ENCODE results near the gene CCDC159. TPM values are rescaled to one million over a fixed set of nuclear protein-coding genes. Genes with fewer than 3 reads are reported as not detected.
"Not testable (repeated sequence)": the region's sequence is repeated elsewhere in the genome, so short reads cannot be mapped to it uniquely, and the experiment has no call there.

CCDC159 gene
- total and polyA plus RNA-seq, 5 donors, result 16.7 to 34.2 (median 25.5) TPM

DNA sequence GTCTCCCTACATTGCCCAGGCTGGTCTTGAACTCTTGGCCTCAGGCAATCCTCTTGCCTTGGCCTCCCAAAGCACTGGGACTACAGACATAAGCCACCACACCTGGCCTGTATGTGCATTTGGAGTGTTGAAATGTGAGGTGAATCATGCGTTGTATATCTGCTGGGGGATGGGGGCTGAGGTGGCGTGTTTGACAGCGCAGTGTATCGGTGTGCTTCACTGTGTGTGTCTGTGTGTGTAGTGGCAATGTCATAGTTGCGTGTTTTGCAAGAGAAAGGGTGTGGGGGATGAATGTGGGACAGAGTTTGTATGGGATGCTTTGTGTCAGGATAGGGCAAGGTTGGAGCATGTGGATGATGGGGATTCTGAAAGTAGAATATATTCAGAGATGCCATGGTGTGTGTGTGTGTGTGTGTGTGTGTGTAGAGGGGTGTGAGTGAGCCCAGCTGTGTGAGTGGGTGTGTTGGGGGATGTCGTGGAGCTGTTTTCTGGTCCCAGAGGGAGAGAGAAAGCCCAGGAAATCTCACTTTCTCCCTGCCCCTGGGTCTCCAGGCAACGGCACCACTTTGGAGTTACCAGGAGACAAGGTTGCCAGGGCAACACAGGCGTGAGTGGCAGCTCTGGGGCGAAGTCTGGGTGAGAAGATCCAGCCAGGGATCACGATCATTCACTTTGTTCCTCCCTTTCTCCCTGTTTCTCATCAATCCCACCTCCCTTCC lies 27.0 kb downstream of the CCDC159 start:
- intact Hi-C loops (cut with DNase I), result no loop called here
- no peak for ATAC-seq
- DNase-seq, result peak in 1 of 3 donors; percentile 48
- H3K27ac ChIP-seq (ENCODE audit: low read length), result no peak overlapping the region
- no peaks in the 10 kb centered on the region for H3K9me3 ChIP-seq (ENCODE audit: control insufficient read depth, low read length)
- 46% methylated on average over 10 of the region's 10 CpGs for WGBS
- H3K4me3 ChIP-seq (ENCODE audit: low read length), result no peak overlapping the region
- H3K27me3 ChIP-seq (ENCODE audit: control insufficient read depth, insufficient read depth), result no peaks in the 10 kb centered on the region
- H3K4me1 ChIP-seq (ENCODE audit: control insufficient read depth, insufficient read depth, low read length), result peaks cover 9% of the 10 kb centered on the region

DNA sequence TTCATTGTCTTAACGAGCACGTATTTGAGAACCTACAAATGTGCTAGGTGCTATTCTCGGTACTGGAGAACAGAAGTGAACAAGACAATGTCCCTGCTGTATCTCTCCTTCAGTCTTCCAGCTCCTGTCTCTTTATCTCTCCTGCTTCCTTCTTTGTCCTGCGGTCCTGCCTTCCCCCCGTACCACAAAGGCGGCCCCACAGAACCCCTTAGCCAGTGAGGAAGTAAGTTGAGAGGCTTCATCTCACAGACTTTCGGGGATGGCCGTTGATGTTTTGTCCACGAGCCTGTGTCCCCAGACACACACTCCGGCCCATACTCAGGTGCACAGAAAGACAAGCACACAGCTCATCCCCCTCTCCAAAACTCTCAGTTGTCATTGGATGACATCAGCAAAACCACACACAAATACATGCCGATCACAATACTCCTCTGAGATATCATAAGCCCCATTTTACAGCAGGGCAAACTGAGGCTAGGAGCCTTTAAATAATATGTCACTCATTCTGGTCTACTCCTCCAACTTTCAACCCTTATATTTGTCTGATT lies 27.6 kb downstream of the CCDC159 start:
- intact Hi-C loops (cut with DNase I), result no loop called here
- WGBS, result 33% methylated on average over 11 of the region's 11 CpGs
- peak overlapping the region; percentile 74 for H3K4me3 ChIP-seq (ENCODE audit: low read length)

DNA sequence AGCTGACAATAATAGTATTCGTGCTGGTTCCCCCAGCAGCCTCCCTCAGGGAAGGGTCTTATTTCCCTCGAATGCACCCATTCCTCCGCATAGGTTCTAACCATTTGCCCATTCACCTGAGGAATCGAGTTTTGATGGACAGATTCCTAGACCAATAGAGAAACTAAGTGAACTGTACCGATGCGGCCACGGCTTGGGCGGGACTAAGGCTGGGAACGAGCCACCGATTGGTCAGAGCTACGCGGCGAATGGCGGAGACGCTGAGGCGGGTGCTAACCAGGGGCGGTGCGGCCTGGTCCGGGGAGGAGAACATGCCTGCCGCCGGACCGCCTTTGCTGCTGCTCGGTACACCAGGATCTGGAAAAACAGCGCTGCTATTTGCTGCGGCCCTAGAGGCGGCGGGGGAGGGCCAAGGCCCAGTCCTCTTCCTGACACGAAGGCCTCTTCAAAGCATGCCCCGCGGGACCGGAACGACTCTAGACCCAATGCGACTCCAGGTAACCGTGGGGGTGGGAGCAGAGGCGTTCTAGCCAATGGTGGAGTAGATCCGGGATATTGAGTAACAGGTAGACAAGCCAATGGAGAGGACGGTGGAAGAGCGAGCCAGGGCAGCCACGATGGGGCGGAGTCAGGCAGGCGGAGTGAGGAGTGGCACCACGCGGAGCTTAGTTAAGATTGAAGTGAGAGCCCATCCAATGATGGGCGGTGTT lies 28.3 kb downstream of the CCDC159 start, which contains the start of gene SWSAP1:
TSS of gene SWSAP1 (plus strand) at position 234 of the 710 bp plus-strand sequence. CDS start at position 249, 15 bp downstream.
- H3K9me3 ChIP-seq (ENCODE audit: control insufficient read depth, low read length), result no peaks in the 10 kb centered on the region
- peak; percentile 98 to 99 (median 99) for DNase-seq
- WGBS, result under 1% methylated on average over 44 of the region's 44 CpGs
- ATAC-seq, result peak; percentile 97 to 98
- H3K27ac ChIP-seq (ENCODE audit: low read length), result peak within 1 kb of the TSS; percentile 99
- no peaks in the 10 kb centered on the region for H3K27me3 ChIP-seq (ENCODE audit: control insufficient read depth, insufficient read depth)
- H3K4me3 ChIP-seq (ENCODE audit: low read length), result peak within 1 kb of the TSS; percentile 74
- intact Hi-C loops (cut with DNase I), result no loop called here
- peaks cover 11% of the 10 kb centered on the region for H3K4me1 ChIP-seq (ENCODE audit: control insufficient read depth, insufficient read depth, low read length)

More for the DNA sequence above, 27.6 kb downstream of the CCDC159 start:
- no peaks in the 10 kb centered on the region for H3K9me3 ChIP-seq (ENCODE audit: control insufficient read depth, low read length)
- peaks cover 11% of the 10 kb centered on the region for H3K4me1 ChIP-seq (ENCODE audit: control insufficient read depth, insufficient read depth, low read length)
- no peaks in the 10 kb centered on the region for H3K27me3 ChIP-seq (ENCODE audit: control insufficient read depth, insufficient read depth)
- ATAC-seq (no peak), DNase-seq (no peak)
- H3K27ac ChIP-seq (ENCODE audit: low read length), result peak overlapping the region; percentile 14

DNA sequence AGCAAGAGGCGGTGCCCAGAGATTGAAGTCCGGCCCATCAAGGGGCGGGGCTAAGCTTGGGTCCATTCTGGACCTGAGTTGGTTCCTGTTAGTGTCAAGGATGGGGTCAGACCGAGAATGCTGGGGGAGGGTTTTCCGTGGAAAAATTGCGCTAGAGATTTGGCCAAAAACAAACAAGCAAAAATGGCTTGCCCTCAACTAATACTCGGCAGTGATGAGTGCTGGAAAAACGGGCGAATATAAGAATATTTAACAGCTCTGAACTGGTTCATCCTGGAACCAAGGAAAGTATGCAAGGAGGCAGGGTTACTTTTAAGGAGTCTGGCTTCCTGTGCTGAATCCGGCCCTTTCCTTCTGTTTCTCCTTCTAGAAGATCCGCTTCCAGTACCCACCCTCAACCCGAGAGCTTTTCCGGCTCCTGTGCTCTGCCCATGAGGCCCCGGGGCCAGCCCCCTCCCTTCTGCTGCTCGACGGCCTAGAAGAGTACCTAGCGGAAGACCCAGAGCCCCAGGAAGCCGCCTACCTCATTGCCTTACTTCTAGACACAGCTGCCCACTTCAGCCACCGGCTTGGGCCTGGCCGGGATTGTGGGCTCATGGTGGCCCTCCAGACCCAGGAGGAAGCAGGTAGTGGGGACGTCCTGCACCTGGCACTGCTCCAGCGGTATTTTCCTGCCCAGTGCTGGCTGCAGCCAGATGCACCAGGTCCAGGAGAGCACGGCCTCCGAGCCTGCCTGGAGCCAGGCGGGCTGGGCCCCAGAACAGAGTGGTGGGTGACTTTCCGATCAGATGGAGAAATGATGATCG lies 29.0 kb downstream of the CCDC159 start:
- no peaks in the 10 kb centered on the region for H3K9me3 ChIP-seq (ENCODE audit: control insufficient read depth, low read length)
- H3K4me3 ChIP-seq (ENCODE audit: low read length), result peak overlapping the region; percentile 62
- DNase-seq (peak; percentile 61 to 86 (median 84)), ATAC-seq (peak; percentile 9 to 32)
- intact Hi-C loops (cut with DNase I), result no loop called here
- 13% methylated on average over 27 of the region's 27 CpGs for WGBS
- H3K27ac ChIP-seq (ENCODE audit: low read length), result peak overlapping the region; percentile 87
- H3K4me1 ChIP-seq (ENCODE audit: control insufficient read depth, insufficient read depth, low read length), result peaks cover 11% of the 10 kb centered on the region
- no peaks in the 10 kb centered on the region for H3K27me3 ChIP-seq (ENCODE audit: control insufficient read depth, insufficient read depth)

DNA sequence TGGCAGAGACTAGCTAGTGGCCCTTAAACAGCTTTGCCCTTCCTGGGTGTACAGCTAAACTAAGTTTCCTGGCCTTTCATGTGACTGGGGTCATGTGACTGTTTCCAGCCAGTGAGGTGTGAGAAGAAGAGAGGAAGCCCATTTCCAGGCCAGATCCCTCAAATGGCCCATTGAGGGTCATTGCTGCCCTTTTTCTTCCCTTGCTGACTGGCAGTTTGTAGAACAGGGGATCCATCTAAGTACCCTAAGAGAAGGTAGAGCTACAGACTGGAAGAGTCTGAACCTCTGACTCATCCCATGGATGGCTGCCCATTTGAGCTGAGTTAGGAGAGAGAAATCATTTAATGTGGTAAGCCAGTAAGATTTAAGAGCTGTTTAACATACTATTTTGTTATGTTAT lies 30.9 kb downstream of the CCDC159 start:
- intact Hi-C loops (cut with DNase I), result no loop called here
- ATAC-seq (no peak), DNase-seq (no peak)
- Histone ChIP-seq H3K27ac (ENCODE audit: low read length) (no peak overlapping the region), H3K4me1 (ENCODE audit: control insufficient read depth, insufficient read depth, low read length) (peaks cover 15% of the 10 kb centered on the region), H3K9me3 (ENCODE audit: control insufficient read depth, low read length) (no peaks in the 10 kb centered on the region), H3K4me3 (ENCODE audit: low read length) (no peak overlapping the region), H3K27me3 (ENCODE audit: control insufficient read depth, insufficient read depth) (no peaks in the 10 kb centered on the region)

DNA sequence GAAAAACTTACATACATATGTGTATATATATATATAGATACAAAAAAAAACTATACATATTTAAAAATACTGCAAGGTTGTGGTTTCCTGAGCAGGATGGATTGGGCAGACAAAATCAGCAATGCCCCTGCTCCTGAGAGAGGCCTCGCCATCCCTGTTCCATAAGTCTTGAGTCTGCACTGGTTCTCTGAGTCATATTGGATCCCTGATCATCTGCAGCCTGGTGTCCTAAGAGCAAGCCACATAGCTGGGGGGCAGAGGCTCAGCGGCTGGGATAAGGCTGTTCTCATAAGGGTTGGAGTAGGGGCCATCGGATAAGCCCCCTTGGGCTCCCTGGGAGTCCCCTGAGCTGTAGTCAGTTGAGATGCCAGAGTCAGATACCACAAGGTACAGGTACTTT lies 31.4 kb downstream of the CCDC159 start:
- H3K4me1 ChIP-seq (ENCODE audit: control insufficient read depth, insufficient read depth, low read length), result peaks cover 15% of the 10 kb centered on the region
- DNase-seq (no peak), ATAC-seq (no peak)
- no peak overlapping the region for H3K27ac ChIP-seq (ENCODE audit: low read length)
- intact Hi-C loops (cut with DNase I), result no loop called here
- no peaks in the 10 kb centered on the region for H3K9me3 ChIP-seq (ENCODE audit: control insufficient read depth, low read length)
- over 99% methylated on average over 3 of the region's 3 CpGs for WGBS
- no peaks in the 10 kb centered on the region for H3K27me3 ChIP-seq (ENCODE audit: control insufficient read depth, insufficient read depth)
- no peak overlapping the region for H3K4me3 ChIP-seq (ENCODE audit: low read length)

DNA sequence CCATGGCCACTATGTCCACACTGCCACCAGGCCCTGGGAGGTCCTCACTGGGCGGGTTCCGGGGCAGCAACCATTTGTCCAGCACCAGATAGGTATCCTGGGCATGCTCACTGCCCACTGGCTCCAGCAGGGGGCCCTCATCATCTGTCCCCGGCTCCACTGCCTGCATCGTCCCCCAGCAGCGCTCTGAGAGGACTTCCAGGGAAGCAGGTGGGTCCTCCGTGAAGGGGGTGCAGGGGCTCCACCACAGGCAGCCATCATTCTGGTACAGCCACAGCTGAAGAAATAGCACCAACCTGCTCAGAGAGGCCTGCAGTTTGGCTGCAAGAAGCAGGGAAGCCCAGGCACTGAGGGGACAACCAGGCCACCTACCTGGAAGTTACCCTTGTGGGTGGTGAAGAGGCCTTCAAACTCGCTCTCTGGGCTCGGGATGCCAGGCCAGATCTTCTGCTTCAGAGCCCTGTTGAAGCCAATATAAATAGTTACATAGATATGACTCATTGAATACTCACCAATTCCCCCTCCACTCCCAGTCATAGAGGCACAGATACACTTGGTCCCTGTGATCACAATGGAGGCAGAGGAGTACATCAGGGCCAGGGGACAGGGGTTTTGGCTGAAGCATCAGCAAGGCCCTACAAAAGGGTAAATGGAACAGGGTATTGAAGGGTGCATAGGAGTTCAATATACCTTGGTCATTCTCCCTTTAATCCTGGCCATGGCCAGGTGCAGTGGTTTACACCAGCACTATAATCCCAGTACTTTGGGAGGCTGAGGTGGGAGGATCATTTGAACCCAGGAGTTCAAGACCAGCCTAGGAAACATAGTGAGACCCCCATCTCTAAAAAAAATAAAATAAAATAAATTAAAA lies 32.2 kb downstream of the CCDC159 start:
- DNase-seq (peak; percentile 52 to 81 (median 80)), ATAC-seq (no peak)
- intact Hi-C loops (cut with DNase I), result no loop called here
- Histone ChIP-seq H3K27ac (ENCODE audit: low read length) (no peak overlapping the region), H3K4me1 (ENCODE audit: control insufficient read depth, insufficient read depth, low read length) (peaks cover 17% of the 10 kb centered on the region), H3K4me3 (ENCODE audit: low read length) (no peak overlapping the region), H3K9me3 (ENCODE audit: control insufficient read depth, low read length) (no peaks in the 10 kb centered on the region), H3K27me3 (ENCODE audit: control insufficient read depth, insufficient read depth) (no peaks in the 10 kb centered on the region)
- WGBS, result 46% methylated on average over 8 of the region's 8 CpGs

DNA sequence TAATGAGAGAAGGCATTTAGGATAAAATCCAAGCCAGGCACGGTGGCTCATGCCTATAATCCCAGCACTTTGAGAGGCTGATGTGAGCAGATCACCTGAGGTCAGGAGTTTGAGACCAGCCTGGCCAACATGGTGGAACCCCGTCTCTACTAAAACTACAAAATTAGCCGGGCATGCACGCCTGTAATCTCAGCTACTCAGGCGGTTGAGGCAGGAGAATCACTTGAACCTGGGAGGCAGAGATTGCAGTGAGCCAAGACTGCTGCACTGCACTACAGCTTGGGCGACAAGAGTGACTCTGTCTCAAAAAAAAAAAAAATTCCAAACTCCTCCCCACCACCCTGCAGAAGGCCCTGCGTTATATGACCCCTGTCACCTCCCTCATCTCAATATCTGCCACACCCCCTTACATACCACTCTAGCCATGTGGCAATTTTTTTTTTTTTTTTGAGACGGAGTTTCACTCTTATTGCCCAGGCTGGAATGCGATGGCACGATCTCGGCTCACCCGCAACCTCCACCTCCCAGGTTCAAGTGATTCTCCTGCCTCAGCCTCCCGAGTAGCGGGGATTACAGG lies 33.0 kb downstream of the CCDC159 start:
- DNase-seq; H3K27me3 ChIP-seq (ENCODE audit: control insufficient read depth, insufficient read depth); ATAC-seq; H3K9me3 ChIP-seq (ENCODE audit: control insufficient read depth, low read length); H3K4me3 ChIP-seq (ENCODE audit: low read length); H3K27ac ChIP-seq (ENCODE audit: low read length); intact Hi-C loops (cut with DNase I): not testable (repeated sequence)
- WGBS, result 90% methylated on average over 14 of the region's 14 CpGs
- H3K4me1 ChIP-seq (ENCODE audit: control insufficient read depth, insufficient read depth, low read length), result peaks cover 12% of the 10 kb centered on the region

DNA sequence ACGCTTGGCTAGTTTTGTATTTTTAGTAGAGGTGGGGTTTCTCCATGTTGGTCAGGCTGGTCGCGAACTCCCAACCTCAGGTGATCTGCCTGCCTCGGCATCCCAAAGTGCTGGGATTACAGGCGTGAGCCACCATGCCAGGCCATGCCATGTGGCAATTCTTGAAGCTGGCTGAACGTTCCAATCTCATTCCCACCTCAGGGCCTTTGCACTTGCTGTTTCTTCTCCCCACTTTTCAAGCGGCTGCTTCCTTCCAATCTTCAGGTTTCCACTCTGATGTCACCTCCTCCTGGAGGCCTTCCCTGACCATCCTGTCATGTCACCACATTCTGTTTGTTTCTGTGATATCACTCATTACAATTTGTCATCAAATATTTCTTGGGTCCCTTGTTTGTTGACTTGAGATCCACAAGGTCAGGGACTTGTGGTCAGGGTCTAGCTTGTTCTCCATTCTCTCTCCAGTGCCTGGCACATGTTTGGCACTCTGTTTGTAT lies 33.6 kb downstream of the CCDC159 start:
- DNase-seq (no peak), ATAC-seq (no peak)
- H3K27ac ChIP-seq (ENCODE audit: low read length), result no peak overlapping the region
- no peak overlapping the region for H3K4me3 ChIP-seq (ENCODE audit: low read length)
- H3K9me3 ChIP-seq (ENCODE audit: control insufficient read depth, low read length), result no peaks in the 10 kb centered on the region
- WGBS, result 95% methylated on average over 7 of the region's 7 CpGs
- intact Hi-C loops (cut with DNase I), result loop anchor here in 2 of 4 donors (10.0 kb wide), 2 partner anchors 55 to 65 kb away; partner anchors contain the start of genes ODAD3 (in 1 of the 2) and PRKCSH (in 1 of the 2)
- peaks cover 12% of the 10 kb centered on the region for H3K4me1 ChIP-seq (ENCODE audit: control insufficient read depth, insufficient read depth, low read length)
- H3K27me3 ChIP-seq (ENCODE audit: control insufficient read depth, insufficient read depth), result no peaks in the 10 kb centered on the region
